ENCODE data around the gene CCK. TPM values are rescaled to one million over a fixed set of nuclear protein-coding genes. Genes with fewer than 3 reads are reported as not detected.

The CCK gene
- polyA plus RNA-seq, 1 donor from 2014 or later, result not detected

DNA sequence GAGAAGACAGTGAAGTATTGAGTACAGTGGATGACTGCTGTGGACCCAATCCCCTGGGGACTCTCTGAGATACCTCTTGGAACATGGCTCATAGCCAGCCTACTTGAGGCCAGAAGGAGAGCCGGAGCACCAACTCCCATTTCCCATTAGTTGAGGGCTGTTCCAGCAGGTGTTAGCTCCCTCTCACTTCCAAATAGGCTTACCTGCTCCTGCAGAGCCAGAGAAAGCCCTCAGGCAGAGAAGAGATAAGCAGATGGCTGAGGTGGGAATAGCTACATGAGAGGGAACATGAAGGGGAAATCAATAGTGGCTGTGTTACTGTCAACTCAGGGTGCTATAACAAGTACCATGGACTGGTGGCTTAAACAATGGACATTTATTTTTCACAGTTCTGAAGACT is 4.6 kb upstream of the CCK start:
- Histone ChIP-seq H3K9me2 (ENCODE audit: insufficient read depth, low read length) (no peaks in the 10 kb centered on the region), H3K4me3 (ENCODE audit: low read length) (no peak overlapping the region), H3F3A (ENCODE audit: insufficient read depth, low read length, poor library complexity, severe bottlenecking) (no peaks in the 10 kb centered on the region), H2AFZ (ENCODE audit: low read depth, low read length) (no peak overlapping the region), H3K9me3 (ENCODE audit: low read length) (no peaks in the 10 kb centered on the region), H4K20me1 (ENCODE audit: insufficient read depth) (no peaks in the 10 kb centered on the region), H3K27ac (ENCODE audit: low read length) (no peak overlapping the region), H3K79me2 (replicated peaks; ENCODE audit: insufficient read depth, low read length) (no peaks in the 10 kb centered on the region), H3K4me2 (ENCODE audit: low read length) (no peak overlapping the region), H3K9ac (ENCODE audit: low read length) (no peak overlapping the region), H3K36me3 (ENCODE audit: insufficient read depth, low read length) (no peaks in the 10 kb centered on the region), H3K27me3 (ENCODE audit: insufficient read depth, low read depth, low read length) (no peaks in the 10 kb centered on the region)
- no peak for TF ChIP-seq EZH2 (IDR thresholded peaks at IDR 0.05; ENCODE audit: borderline replicate concordance, insufficient read depth, low read length, poor library complexity, severe bottlenecking)
- TF ChIP-seq MXI1 (conservative IDR thresholded peaks at IDR 0.05; ENCODE audit: poor library complexity, severe bottlenecking), result no peak
- TF ChIP-seq SMC3 (conservative IDR thresholded peaks at IDR 0.05; ENCODE audit: poor library complexity), result no peak
- TF ChIP-seq, protein P1, sequence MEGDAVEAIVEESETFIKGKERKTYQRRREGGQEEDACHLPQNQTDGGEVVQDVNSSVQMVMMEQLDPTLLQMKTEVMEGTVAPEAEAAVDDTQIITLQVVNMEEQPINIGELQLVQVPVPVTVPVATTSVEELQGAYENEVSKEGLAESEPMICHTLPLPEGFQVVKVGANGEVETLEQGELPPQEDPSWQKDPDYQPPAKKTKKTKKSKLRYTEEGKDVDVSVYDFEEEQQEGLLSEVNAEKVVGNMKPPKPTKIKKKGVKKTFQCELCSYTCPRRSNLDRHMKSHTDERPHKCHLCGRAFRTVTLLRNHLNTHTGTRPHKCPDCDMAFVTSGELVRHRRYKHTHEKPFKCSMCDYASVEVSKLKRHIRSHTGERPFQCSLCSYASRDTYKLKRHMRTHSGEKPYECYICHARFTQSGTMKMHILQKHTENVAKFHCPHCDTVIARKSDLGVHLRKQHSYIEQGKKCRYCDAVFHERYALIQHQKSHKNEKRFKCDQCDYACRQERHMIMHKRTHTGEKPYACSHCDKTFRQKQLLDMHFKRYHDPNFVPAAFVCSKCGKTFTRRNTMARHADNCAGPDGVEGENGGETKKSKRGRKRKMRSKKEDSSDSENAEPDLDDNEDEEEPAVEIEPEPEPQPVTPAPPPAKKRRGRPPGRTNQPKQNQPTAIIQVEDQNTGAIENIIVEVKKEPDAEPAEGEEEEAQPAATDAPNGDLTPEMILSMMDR (IDR thresholded peaks at IDR 0.05; ENCODE audit: poor library complexity, severe bottlenecking), result no peak
- no peak for TF ChIP-seq RAD21 (conservative IDR thresholded peaks at IDR 0.05)
- TF ChIP-seq TAF1 (IDR thresholded peaks at IDR 0.05; ENCODE audit: low read depth), result no peak
- TF ChIP-seq EP300 (conservative IDR thresholded peaks at IDR 0.05; ENCODE audit: poor library complexity, severe bottlenecking), result no peak
- TF ChIP-seq, protein P2, sequence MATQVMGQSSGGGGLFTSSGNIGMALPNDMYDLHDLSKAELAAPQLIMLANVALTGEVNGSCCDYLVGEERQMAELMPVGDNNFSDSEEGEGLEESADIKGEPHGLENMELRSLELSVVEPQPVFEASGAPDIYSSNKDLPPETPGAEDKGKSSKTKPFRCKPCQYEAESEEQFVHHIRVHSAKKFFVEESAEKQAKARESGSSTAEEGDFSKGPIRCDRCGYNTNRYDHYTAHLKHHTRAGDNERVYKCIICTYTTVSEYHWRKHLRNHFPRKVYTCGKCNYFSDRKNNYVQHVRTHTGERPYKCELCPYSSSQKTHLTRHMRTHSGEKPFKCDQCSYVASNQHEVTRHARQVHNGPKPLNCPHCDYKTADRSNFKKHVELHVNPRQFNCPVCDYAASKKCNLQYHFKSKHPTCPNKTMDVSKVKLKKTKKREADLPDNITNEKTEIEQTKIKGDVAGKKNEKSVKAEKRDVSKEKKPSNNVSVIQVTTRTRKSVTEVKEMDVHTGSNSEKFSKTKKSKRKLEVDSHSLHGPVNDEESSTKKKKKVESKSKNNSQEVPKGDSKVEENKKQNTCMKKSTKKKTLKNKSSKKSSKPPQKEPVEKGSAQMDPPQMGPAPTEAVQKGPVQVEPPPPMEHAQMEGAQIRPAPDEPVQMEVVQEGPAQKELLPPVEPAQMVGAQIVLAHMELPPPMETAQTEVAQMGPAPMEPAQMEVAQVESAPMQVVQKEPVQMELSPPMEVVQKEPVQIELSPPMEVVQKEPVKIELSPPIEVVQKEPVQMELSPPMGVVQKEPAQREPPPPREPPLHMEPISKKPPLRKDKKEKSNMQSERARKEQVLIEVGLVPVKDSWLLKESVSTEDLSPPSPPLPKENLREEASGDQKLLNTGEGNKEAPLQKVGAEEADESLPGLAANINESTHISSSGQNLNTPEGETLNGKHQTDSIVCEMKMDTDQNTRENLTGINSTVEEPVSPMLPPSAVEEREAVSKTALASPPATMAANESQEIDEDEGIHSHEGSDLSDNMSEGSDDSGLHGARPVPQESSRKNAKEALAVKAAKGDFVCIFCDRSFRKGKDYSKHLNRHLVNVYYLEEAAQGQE (IDR thresholded peaks at IDR 0.05; ENCODE audit: borderline replicate concordance), result no peak
- no peak for TF ChIP-seq POLR2AphosphoS5 (IDR thresholded peaks at IDR 0.05)

DNA sequence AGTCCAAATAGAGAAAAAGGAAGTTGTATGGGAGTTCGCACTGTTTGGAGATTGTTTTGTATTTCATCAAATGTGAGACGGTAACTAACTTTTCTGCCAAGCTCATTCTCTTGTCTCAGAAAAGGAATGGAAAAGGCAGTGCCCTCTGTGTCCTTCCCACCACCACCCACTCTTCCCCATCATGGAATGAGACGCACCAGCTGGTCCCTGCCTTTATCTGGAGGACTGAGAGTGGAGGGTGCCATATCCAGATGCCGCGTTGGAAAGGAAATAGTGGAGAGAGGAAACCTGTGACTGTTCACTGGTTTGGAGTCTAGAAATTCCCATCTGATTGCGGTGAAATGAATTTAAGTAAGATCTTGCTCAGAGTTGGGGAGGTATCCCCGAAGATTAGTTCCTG is 3.7 kb upstream of the CCK start:
- H3K4me2 ChIP-seq (ENCODE audit: low read length), result no peak overlapping the region
- H3F3A ChIP-seq (ENCODE audit: insufficient read depth, low read length, poor library complexity, severe bottlenecking), result no peaks in the 10 kb centered on the region
- no peaks in the 10 kb centered on the region for H3K9me2 ChIP-seq (ENCODE audit: insufficient read depth, low read length)
- no peak overlapping the region for H3K9ac ChIP-seq (ENCODE audit: low read length)
- no peaks in the 10 kb centered on the region for H3K9me3 ChIP-seq (ENCODE audit: low read length)
- no peak overlapping the region for H2AFZ ChIP-seq (ENCODE audit: low read depth, low read length)
- H3K36me3 ChIP-seq (ENCODE audit: insufficient read depth, low read length), result no peaks in the 10 kb centered on the region
- H4K20me1 ChIP-seq (ENCODE audit: insufficient read depth), result no peaks in the 10 kb centered on the region
- TF ChIP-seq POLR2AphosphoS5 (IDR thresholded peaks at IDR 0.05), result no peak
- H3K27ac ChIP-seq (ENCODE audit: low read length), result no peak overlapping the region
- H3K79me2 ChIP-seq (replicated peaks; ENCODE audit: insufficient read depth, low read length), result no peaks in the 10 kb centered on the region
- no peak overlapping the region for H3K4me3 ChIP-seq (ENCODE audit: low read length)
- peaks cover 2% of the 10 kb centered on the region for H3K27me3 ChIP-seq (ENCODE audit: insufficient read depth, low read depth, low read length)

DNA sequence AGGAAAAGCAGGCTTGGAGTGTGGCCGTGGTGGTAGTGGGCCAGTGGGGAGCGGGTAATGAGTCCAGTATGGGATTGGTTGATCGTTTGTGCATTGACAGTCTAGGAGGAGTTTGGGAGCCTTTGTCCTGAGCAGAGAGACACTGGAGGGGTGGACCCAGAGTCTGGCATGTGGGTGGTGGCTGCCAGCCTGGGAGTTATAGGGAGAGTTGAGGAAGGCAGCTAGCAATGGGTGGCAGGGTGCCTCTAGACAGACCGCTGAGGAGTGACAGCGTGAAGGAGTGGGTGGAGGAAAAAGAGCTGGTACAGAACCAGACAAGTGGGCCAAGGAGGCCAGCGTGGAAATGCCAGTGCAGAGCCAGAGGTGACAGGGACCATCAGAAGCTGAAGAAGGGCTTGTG is 1.9 kb upstream of the CCK start:
- Histone ChIP-seq H3K27ac (ENCODE audit: low read length) (no peak overlapping the region), H4K20me1 (ENCODE audit: insufficient read depth) (no peaks in the 10 kb centered on the region), H2AFZ (ENCODE audit: low read depth, low read length) (no peak overlapping the region), H3K9me2 (ENCODE audit: insufficient read depth, low read length) (no peaks in the 10 kb centered on the region), H3F3A (ENCODE audit: insufficient read depth, low read length, poor library complexity, severe bottlenecking) (no peaks in the 10 kb centered on the region), H3K9me3 (ENCODE audit: low read length) (no peaks in the 10 kb centered on the region), H3K27me3 (ENCODE audit: insufficient read depth, low read depth, low read length) (peaks cover 20% of the 10 kb centered on the region), H3K79me2 (replicated peaks; ENCODE audit: insufficient read depth, low read length) (no peaks in the 10 kb centered on the region), H3K4me3 (ENCODE audit: low read length) (no peak overlapping the region), H3K4me2 (ENCODE audit: low read length) (no peak overlapping the region), H3K9ac (ENCODE audit: low read length) (no peak overlapping the region), H3K36me3 (ENCODE audit: insufficient read depth, low read length) (no peaks in the 10 kb centered on the region)
- TF ChIP-seq EP300 (conservative IDR thresholded peaks at IDR 0.05; ENCODE audit: poor library complexity, severe bottlenecking) (no peak), EZH2 (IDR thresholded peaks at IDR 0.05; ENCODE audit: borderline replicate concordance, insufficient read depth, low read length, poor library complexity, severe bottlenecking) (no peak), MXI1 (conservative IDR thresholded peaks at IDR 0.05; ENCODE audit: poor library complexity, severe bottlenecking) (no peak), SMC3 (conservative IDR thresholded peaks at IDR 0.05; ENCODE audit: poor library complexity) (no peak), POLR2AphosphoS5 (IDR thresholded peaks at IDR 0.05) (no peak), TAF1 (IDR thresholded peaks at IDR 0.05; ENCODE audit: low read depth) (no peak), RAD21 (conservative IDR thresholded peaks at IDR 0.05) (no peak)
- TF ChIP-seq, protein P1 (IDR thresholded peaks at IDR 0.05; ENCODE audit: poor library complexity, severe bottlenecking), result no peak
- TF ChIP-seq, protein P2 (IDR thresholded peaks at IDR 0.05; ENCODE audit: borderline replicate concordance), result no peak
